Skin of body (tissue), 2 donors: ENCODE results near the gene TFRC. TPM values are rescaled to one million over a fixed set of nuclear protein-coding genes. Genes with fewer than 3 reads are reported as not detected.
"Not testable (repeated sequence)": the region's sequence is repeated elsewhere in the genome, so short reads cannot be mapped to it uniquely, and the experiment has no call there.

Experiments
- DNase-seq: peaks from one replicate; lab custom pipeline; 2025; lab: John Stamatoyannopoulos, UW
- total RNA-seq: library from RNA; depleted of rRNA; stranded (reverse); fragments of >200 nt; gene quantifications from one replicate; pipeline ENCODE4 v1.2.3, GENCODE V29; 2014

The TFRC gene
- 115 TPM for total RNA-seq

GRCh38 chr3:196081834-196082618 lies at the start of gene TFRC:
Gene TFRC, minus strand, starts transcription at chr3:196082090. Its CDS starts 4,991 bp downstream, at chr3:196077099.
- peak; percentile 91 for DNase-seq

GRCh38 chr3:196128172-196128843 lies 46.4 kb upstream of the TFRC start:
- no peak for DNase-seq

DNA sequence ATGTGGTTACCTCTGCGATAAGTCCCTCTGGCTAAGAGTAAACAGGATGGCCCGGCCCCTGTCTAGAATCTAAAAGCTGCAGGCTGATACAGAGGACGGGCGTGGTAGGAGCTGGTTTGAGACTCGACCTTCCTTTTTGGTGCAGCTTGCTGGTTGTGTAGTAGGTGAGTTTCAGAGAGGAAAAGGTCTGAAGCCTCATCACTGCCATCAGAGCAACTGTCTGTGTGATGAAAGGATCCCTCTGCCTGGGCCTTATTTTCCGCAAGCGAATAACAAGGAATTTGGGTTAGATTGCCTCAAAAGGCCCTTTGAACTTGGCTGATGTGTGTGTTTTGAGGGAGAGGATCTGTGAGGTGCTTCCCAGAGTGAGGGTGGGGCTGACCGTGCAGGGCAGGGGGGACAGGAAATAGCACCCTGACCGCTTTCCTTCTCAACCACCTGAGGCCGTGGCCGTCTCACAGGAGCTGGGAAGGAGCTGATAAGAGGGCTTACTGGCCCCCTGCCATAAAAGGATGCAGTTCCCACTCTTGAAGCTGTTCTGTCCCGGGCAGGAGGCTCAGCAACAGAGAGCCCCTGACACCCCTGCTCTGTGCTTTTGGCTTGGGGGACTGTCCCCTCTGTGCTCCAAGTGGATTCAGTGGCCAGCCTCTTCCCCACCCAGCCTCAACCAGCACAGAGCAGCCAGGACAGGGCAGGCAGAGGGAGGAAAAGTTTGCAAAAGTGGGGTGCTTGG lies 45.6 kb upstream of the TFRC start:
- no peak for DNase-seq

DNA sequence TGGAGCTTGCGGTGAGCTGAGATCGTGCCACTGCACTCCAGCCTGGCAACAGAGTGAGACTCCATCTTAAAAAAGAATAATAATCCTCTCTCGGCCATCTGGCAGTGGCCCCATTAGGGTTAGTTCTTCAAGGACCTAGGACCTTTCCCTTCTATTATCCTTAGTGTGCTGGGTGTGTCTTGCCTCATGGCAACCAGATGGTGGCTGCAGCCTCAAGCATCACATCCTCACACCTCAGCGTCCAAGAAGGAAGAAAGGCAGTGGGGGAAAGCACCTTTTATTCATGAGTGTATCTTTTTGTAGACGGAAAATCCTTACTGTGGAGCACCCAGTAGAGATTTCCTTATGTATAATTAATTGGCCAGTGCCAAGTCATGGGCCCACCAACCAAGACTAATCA lies 42.7 kb upstream of the TFRC start:
- no peak for DNase-seq

DNA sequence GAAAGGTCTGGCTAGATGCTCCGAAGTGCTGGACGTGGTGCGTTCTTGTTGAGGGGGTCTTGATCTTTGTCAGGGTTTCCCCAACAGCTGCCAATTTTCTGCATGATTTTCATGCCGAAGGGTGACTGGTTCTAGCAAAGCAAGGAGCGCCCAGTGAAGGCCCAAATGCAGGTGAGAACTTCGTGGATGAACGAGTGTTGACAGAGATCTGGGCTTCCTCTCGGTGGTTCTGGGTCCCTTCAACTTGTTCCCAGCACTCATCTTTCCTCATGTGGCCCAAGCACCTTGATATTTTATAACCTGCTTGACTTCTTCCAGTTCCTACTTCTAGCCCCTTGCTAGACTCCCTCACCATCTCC lies 40.8 kb upstream of the TFRC start:
- DNase-seq, result no peak

- no peak for DNase-seq
Measured at GRCh38 chr3:196122021-196122687, 40.3 kb upstream of the TFRC start.

- no peak for DNase-seq
Measured at GRCh38 chr3:196121066-196121465, 39.2 kb upstream of the TFRC start.

DNA sequence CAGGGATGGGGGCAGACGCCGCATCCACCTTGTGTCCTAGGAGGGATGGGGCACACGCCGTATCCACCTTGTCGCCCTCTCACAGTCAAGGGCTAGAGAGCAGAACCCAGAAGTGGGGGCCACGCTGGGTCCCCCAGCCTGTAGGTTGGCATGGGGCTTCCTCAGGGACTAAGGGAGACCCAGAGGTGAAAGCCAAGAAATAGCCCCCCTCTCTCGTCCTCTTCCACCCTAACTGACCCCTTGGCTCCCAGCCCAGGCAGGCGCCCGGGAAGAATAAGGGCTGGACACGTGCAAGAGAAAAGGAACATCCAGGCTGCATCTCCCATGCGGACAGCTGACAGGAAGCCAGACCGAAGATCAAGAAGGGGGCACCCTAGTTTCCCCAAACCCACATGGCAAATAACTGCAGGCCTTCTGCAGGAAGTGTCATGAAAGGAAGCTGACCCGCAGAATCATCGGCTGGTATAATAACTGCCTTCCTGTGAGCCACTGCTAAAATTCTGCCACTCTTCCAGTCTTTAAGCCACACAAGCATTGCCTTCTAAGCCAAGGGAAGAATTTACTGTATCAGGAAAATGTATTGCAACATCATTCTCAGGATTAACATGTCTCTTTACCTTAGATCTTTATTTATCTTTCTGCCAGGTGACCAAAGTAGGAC lies 38.5 kb upstream of the TFRC start:
- DNase-seq, result no peak

DNA sequence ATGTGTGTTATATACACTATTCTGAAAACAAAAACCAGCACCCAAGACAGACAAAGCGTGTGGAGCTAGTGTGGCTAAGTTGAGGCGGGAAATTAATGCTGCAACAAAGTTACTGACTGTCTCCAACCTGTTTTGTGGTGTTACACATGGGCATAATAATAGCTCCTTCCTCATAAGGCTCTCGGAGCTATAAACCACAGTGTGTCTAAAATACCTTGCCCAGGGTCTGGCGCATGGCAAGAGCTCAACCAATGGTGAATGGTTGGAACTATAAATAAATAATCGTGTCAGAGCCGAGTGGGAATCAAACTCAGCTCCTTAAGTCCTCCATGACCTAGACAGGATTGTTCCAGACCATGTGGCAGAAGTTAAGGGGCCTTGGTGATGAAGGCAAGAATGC lies 35.9 kb upstream of the TFRC start:
- DNase-seq, result no peak

- DNase-seq, result no peak
Measured at GRCh38 chr3:196115678-196116083, 33.8 kb upstream of the TFRC start.

DNA sequence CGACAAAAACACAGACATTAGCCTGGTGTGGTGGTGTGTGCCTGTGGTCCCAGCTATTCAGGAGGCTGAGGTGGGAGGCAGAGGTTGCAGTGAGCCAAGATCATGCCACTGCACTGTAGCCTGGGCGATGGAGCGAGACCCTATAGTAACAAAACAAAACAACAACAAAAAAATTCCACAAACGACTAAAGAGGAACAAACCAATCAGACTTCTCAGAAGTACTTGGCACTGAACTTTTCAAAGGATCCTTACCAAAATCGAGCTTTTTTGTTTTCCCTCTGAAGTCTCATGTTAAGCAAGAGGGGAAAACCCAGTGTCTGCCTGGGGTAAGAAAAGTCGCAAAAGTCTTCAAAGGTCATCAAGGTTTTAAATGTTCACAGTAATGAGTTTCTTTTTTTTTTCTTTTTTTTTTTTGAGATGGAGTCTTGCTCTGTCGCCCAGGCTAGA lies 30.1 kb upstream of the TFRC start:
- no peak for DNase-seq

GRCh38 chr3:196108075-196108743 lies 26.3 kb upstream of the TFRC start:
- no peak for DNase-seq

GRCh38 chr3:196104707-196105106 lies 22.8 kb upstream of the TFRC start:
- DNase-seq, result not testable (repeated sequence)

DNA sequence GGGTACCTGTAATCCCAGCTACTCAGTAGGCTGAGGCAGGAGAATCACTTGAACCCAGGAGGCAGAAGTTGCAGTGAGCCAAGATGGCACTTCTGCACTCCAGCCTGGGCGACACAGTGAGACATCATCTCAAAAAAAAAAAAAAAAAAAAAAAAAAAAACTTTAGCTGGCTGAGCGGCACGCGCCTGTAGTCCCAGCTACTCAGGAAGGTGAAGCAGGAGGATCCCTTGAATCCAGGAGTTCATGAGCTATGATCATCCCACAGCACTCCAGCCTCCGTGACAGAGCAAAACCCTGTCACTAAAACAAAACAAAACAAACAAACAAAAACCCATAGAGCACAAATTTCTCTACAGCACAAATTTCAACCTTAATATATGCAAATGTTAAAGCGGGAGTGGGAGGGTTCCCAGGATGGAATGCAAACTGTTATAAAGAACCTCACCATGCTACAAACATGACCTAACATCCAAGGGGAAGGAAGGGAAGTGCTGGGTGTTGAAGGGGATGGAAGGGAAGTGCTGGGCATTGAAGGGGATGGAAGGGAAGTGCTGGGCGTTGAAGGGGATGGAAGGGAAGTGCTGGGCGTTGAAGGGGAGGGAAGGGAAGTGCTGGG lies 16.6 kb upstream of the TFRC start:
- DNase-seq, result not testable (repeated sequence)

GRCh38 chr3:196097373-196098154 lies 15.7 kb upstream of the TFRC start:
- no peak for DNase-seq

GRCh38 chr3:196096382-196096953 lies 14.6 kb upstream of the TFRC start:
- DNase-seq, result no peak

- DNase-seq, result peak; percentile 11
Measured at GRCh38 chr3:196093317-196094111, 11.6 kb upstream of the TFRC start.

DNA sequence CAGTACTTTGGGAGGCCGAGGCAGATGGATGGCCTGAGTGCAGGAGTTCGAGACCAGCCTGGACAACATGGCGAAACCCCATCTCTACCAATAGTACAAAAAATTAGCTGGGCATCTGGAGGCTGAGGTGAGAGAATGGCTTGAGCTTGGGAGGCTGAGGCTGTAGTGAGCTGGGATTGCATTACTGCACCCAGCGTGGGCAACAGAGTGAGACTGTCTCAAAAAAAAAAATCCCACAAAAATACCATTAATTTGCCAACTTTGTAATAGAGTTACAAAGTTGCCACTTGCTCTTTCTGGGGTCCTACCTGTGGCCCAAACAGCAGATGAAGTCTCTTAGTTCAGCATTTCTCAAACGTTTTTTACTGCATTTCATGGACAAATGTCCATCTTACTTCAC lies 6.0 kb upstream of the TFRC start:
- DNase-seq, result no peak
